ENCODE measurements around the gene A4GNT.

A4GNT gene

GRCh38 chr3:138099417-138099816, 32.8 kb downstream of the A4GNT start:
- Histone ChIP-seq H3K79me2 (ENCODE audit: insufficient read depth, low read length) (no peaks in the 10 kb centered on the region), H2AFZ (ENCODE audit: low read depth, low read length, severe bottlenecking) (no peak overlapping the region), H3K27ac (ENCODE audit: low read depth, low read length) (no peak overlapping the region), H3K36me3 (ENCODE audit: low read length) (no peaks in the 10 kb centered on the region), H3K9me2 (replicated peaks; ENCODE audit: insufficient read depth, low read length) (no peaks in the 10 kb centered on the region), H3K4me3 (ENCODE audit: insufficient read depth, low read length, poor library complexity, severe bottlenecking) (no peak overlapping the region), H3K9me3 (ENCODE audit: insufficient read depth, low read length) (no peaks in the 10 kb centered on the region), H3K27me3 (ENCODE audit: low read length) (no peaks in the 10 kb centered on the region), H3F3A (ENCODE audit: insufficient read depth) (no peaks in the 10 kb centered on the region), H3K4me2 (ENCODE audit: low read depth, low read length, poor library complexity, severe bottlenecking) (no peak overlapping the region), H3K9ac (ENCODE audit: low read length) (no peak overlapping the region), H4K20me1 (ENCODE audit: low read depth, low read length) (no peaks in the 10 kb centered on the region)
- no peak for TF ChIP-seq EZH2phosphoT487 (conservative IDR thresholded peaks at IDR 0.05; ENCODE audit: low read length)
- no peak for TF ChIP-seq CTCF (IDR thresholded peaks at IDR 0.05; ENCODE audit: insufficient read depth, low read length, poor library complexity, severe bottlenecking)

- no peaks in the 10 kb centered on the region for H3K36me3 ChIP-seq (ENCODE audit: low read length)
- no peak overlapping the region for H3K27ac ChIP-seq (ENCODE audit: low read depth, low read length)
Measured at GRCh38 chr3:138097192-138098172, 34.7 kb downstream of the A4GNT start.

GRCh38 chr3:138093721-138094120, 38.5 kb downstream of the A4GNT start:
- H2AFZ ChIP-seq (ENCODE audit: low read depth, low read length, severe bottlenecking) = no peak overlapping the region
- no peak overlapping the region for H3K9ac ChIP-seq (ENCODE audit: low read length)
- no peak overlapping the region for H3K27ac ChIP-seq (ENCODE audit: low read depth, low read length)
- no peaks in the 10 kb centered on the region for H3K79me2 ChIP-seq (ENCODE audit: insufficient read depth, low read length)
- H4K20me1 ChIP-seq (ENCODE audit: low read depth, low read length) = no peaks in the 10 kb centered on the region
- H3F3A ChIP-seq (ENCODE audit: insufficient read depth) = no peaks in the 10 kb centered on the region
- H3K9me2 ChIP-seq (replicated peaks; ENCODE audit: insufficient read depth, low read length) = no peaks in the 10 kb centered on the region
- no peaks in the 10 kb centered on the region for H3K9me3 ChIP-seq (ENCODE audit: insufficient read depth, low read length)
- H3K4me2 ChIP-seq (ENCODE audit: low read depth, low read length, poor library complexity, severe bottlenecking) = no peak overlapping the region
- no peak for TF ChIP-seq CTCF (IDR thresholded peaks at IDR 0.05; ENCODE audit: insufficient read depth, low read length, poor library complexity, severe bottlenecking)
- no peak for TF ChIP-seq EZH2phosphoT487 (conservative IDR thresholded peaks at IDR 0.05; ENCODE audit: low read length)
- H3K27me3 ChIP-seq (ENCODE audit: low read length) = no peaks in the 10 kb centered on the region
- H3K36me3 ChIP-seq (ENCODE audit: low read length) = no peaks in the 10 kb centered on the region
- no peak overlapping the region for H3K4me3 ChIP-seq (ENCODE audit: insufficient read depth, low read length, poor library complexity, severe bottlenecking)

More at GRCh38 chr3:138097192-138098172, 34.7 kb downstream of the A4GNT start:
- H3K79me2 ChIP-seq (ENCODE audit: insufficient read depth, low read length) = no peaks in the 10 kb centered on the region
- H3K9me2 ChIP-seq (replicated peaks; ENCODE audit: insufficient read depth, low read length) = no peaks in the 10 kb centered on the region
- no peak overlapping the region for H3K9ac ChIP-seq (ENCODE audit: low read length)
- no peaks in the 10 kb centered on the region for H3K27me3 ChIP-seq (ENCODE audit: low read length)
- H3K4me3 ChIP-seq (ENCODE audit: insufficient read depth, low read length, poor library complexity, severe bottlenecking) = no peak overlapping the region
- TF ChIP-seq EZH2phosphoT487 (conservative IDR thresholded peaks at IDR 0.05; ENCODE audit: low read length) = no peak
- TF ChIP-seq CTCF (IDR thresholded peaks at IDR 0.05; ENCODE audit: insufficient read depth, low read length, poor library complexity, severe bottlenecking) = no peak
- H2AFZ ChIP-seq (ENCODE audit: low read depth, low read length, severe bottlenecking) = no peak overlapping the region
- H3F3A ChIP-seq (ENCODE audit: insufficient read depth) = no peaks in the 10 kb centered on the region
- no peaks in the 10 kb centered on the region for H3K9me3 ChIP-seq (ENCODE audit: insufficient read depth, low read length)
- H3K4me2 ChIP-seq (ENCODE audit: low read depth, low read length, poor library complexity, severe bottlenecking) = no peak overlapping the region
- no peaks in the 10 kb centered on the region for H4K20me1 ChIP-seq (ENCODE audit: low read depth, low read length)
